Smooth muscle cell (in vitro differentiated cells): ENCODE data around the gene YWHAG. TPM values are rescaled to one million over a fixed set of nuclear protein-coding genes. Genes with fewer than 3 reads are reported as not detected.
A peak's percentile ranks its signal among the peaks of the same experiment; 100 is the strongest.

Experiments
- DNase-seq: peaks from one replicate; lab custom pipeline; 2025; ENCODE audit not compliant: unreplicated experiment; lab: John Stamatoyannopoulos, UW
- H2AFZ ChIP-seq: fragments of 200-600 bp; sonication (generic); 2 replicates; pipeline ENCODE4 v1.6.0; 2016; ENCODE audit warnings: antibody characterized with exemption, low read depth, mild to moderate bottlenecking
- H3F3A ChIP-seq: fragments of 200-600 bp; sonication (generic); 2 replicates; pipeline ENCODE4 v1.6.0; 2017; ENCODE audit warnings: antibody characterized with exemption, low read depth
- H3K27ac ChIP-seq: fragments of 200-600 bp; sonication (generic); 2 replicates; pipeline ENCODE4 v1.5.1; 2016; ENCODE audit warnings: low read depth, mild to moderate bottlenecking
- H3K27me3 ChIP-seq: fragments of 200-600 bp; sonication (generic); 2 replicates; pipeline ENCODE4 v1.6.1; 2016; ENCODE audit warnings: low read depth, mild to moderate bottlenecking
- H3K36me3 ChIP-seq: fragments of 200-600 bp; sonication (generic); 2 replicates; pipeline ENCODE4 v1.5.1; 2016; ENCODE audit warnings: low read depth
- H3K4me1 ChIP-seq: fragments of 200-600 bp; sonication (generic); 2 replicates; pipeline ENCODE4 v1.5.1; 2016; ENCODE audit warnings: low read depth
- H3K4me2 ChIP-seq: fragments of 200-600 bp; sonication (generic); 2 replicates; pipeline ENCODE4 v1.6.0; 2016; ENCODE audit warnings: mild to moderate bottlenecking
- H3K4me3 ChIP-seq: fragments of 200-600 bp; sonication (generic); 2 replicates; pipeline ENCODE4 v1.5.1; 2016; ENCODE audit warnings: mild to moderate bottlenecking
- H3K79me2 ChIP-seq: fragments of 200-600 bp; sonication (generic); 2 replicates; pipeline ENCODE4 v1.6.0; 2016; ENCODE audit warnings: low read depth, mild to moderate bottlenecking
- H3K9ac ChIP-seq: fragments of 200-600 bp; sonication (generic); 2 replicates; pipeline ENCODE4 v1.6.0; 2016; ENCODE audit warnings: low read depth
- H3K9me3 ChIP-seq: fragments of 200-600 bp; sonication (generic); replicated peaks from 2 replicates; pipeline ENCODE4 v1.5.1; 2016; ENCODE audit warnings: low read depth
- H4K20me1 ChIP-seq: fragments of 200-600 bp; sonication (generic); 2 replicates; pipeline ENCODE4 v1.6.0; 2016; ENCODE audit warnings: low read depth
- CTCF ChIP-seq: fragments of 200-600 bp; sonication (generic); IDR thresholded peaks from 2 replicates; pipeline ENCODE4 v1.5.1; 2017; ENCODE audit warnings: borderline replicate concordance, mild to moderate bottlenecking, antibody characterized with exemption; ENCODE audit not compliant: insufficient read depth, poor library complexity, severe bottlenecking
- WGBS: methylation state at CpG from one replicate; pipeline ENCODE4 v1.1.7; 2016; ENCODE audit warnings: low lambda C conversion rate; 5-methylcytosine and 5-hydroxymethylcytosine counted together
- polyA plus RNA-seq: library from polyadenylated mRNA; unstranded; fragments of >200 nt; fragmentation: Nextera tagmentation; extraction: Ambion mirVana; gene quantifications from 2 replicates; pipeline ENCODE4 v1.2.1, GENCODE V29; 2016
- total RNA-seq: library from RNA; depleted of rRNA; stranded (reverse); fragments of >200 nt; gene quantifications from 2 replicates; pipeline ENCODE4 v1.2.3, GENCODE V29; 2014

YWHAG gene
- total and polyA plus RNA-seq, 2 experiments from 2014 or later = 17.6 to 132 TPM

DNA sequence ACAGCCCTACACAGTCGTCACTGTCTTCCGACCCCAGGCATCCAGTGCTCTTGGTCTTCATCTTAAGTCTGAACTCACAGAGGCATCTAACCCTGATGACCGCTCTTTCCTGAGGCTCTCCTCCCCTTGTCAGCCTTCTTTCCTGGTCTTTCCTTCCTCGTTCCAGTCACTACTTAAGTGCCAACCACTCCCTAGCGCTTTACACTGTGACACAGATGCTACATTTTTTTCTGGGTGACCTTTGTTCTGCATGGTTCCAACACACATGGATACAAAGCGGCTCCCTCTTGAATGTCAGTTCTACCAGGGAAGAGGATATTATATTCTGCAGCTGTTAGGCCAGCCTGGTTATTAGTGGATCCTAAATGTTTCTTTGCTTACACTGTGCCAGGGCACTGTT is 12.7 kb downstream of the YWHAG start:
- no peak for TF ChIP-seq CTCF
- Histone ChIP-seq H4K20me1 (peaks cover 99% of the 10 kb centered on the region), H2AFZ (no peak overlapping the region), H3K27me3 (no peaks in the 10 kb centered on the region), H3K4me1 (no peaks in the 10 kb centered on the region), H3K79me2 (peaks cover 99% of the 10 kb centered on the region), H3K36me3 (peaks cover 6% of the 10 kb centered on the region), H3K9ac (no peak overlapping the region), H3K4me3 (no peak overlapping the region), H3K27ac (no peak overlapping the region), H3F3A (peaks cover 11% of the 10 kb centered on the region), H3K4me2 (no peak overlapping the region), H3K9me3 (no peaks in the 10 kb centered on the region)
- 95% methylated on average over 6 of the region's 6 CpGs for WGBS
- no peak for DNase-seq

GRCh38 chr7:76343931-76344321 is 14.9 kb downstream of the YWHAG start:
- Histone ChIP-seq H2AFZ (no peak overlapping the region), H3K27me3 (no peaks in the 10 kb centered on the region), H3K9ac (no peak overlapping the region), H3K4me1 (no peaks in the 10 kb centered on the region), H4K20me1 (peaks cover 99% of the 10 kb centered on the region), H3K36me3 (peaks cover 6% of the 10 kb centered on the region), H3K4me3 (no peak overlapping the region), H3K79me2 (peaks cover 99% of the 10 kb centered on the region), H3K4me2 (no peak overlapping the region), H3F3A (peaks cover 6% of the 10 kb centered on the region), H3K9me3 (no peaks in the 10 kb centered on the region), H3K27ac (peak overlapping the region; percentile 15)
- 96% methylated on average over 6 of the region's 6 CpGs for WGBS
- no peak for DNase-seq
- no peak for TF ChIP-seq CTCF

DNA sequence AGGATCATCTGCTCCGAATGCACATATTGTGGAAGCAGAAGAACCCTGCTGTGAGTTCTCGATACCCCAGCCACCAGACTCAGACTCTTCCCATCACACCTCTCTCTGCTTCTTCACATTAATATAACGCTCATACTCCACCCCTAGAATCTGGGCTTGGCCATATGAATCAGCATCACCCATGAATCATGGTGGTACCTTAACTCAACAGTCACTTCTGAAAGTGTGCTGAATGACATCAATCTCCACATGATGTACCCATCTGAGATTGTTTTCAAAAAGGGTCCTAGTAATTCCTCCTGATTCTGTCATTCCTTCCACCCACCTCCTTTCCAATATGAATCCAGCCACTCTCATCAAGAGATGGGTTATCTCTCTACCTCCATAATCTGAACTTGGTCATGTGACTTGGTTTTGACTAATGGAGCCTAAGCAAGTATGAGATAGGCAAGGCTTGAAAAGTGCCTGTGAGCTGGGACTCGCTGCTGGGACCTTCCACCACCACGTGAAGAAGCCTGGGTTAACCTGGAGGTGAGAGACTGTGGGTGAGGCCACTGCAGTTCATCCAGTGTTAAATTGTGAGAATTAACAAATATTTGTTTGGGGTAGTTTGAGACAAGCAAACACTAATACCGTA is 15.4 kb downstream of the YWHAG start:
- H3K36me3 ChIP-seq = peaks cover 6% of the 10 kb centered on the region
- no peaks in the 10 kb centered on the region for H3K4me1 ChIP-seq
- H3K4me2 ChIP-seq = no peak overlapping the region
- peaks cover 99% of the 10 kb centered on the region for H3K79me2 ChIP-seq
- no peak for DNase-seq
- H3K27me3 ChIP-seq = no peaks in the 10 kb centered on the region
- H3K4me3 ChIP-seq = no peak overlapping the region
- peak overlapping the region; percentile 15 for H3K27ac ChIP-seq
- no peaks in the 10 kb centered on the region for H3K9me3 ChIP-seq
- no peak for TF ChIP-seq CTCF
- 96% methylated on average over 6 of the region's 6 CpGs for WGBS
- no peak overlapping the region for H2AFZ ChIP-seq
- no peak overlapping the region for H3K9ac ChIP-seq
- peaks cover 6% of the 10 kb centered on the region for H3F3A ChIP-seq
- H4K20me1 ChIP-seq = peaks cover 99% of the 10 kb centered on the region

DNA sequence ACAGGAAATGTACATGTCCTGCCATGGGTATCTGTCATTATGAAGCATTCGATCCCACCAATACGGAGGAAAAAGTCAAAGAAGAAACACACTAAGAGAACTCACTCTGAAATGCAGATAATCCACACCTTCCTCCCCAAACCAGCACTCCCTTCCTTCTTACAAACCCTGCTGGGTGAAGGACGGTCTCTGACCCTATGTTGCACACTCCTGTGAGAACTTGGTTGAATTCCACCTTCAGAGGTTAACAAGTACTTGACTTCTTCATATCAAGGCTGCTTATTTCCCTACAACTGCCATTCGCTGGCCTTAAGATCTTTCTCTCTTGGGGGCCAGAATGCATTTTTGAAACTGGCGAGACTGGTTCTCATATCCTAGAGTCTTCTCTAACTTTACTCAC is 16.6 kb downstream of the YWHAG start:
- Histone ChIP-seq H3K4me1 (no peaks in the 10 kb centered on the region), H2AFZ (no peak overlapping the region), H3K27ac (no peak overlapping the region), H3K9ac (no peak overlapping the region), H3K27me3 (no peaks in the 10 kb centered on the region), H3F3A (peaks cover 6% of the 10 kb centered on the region), H3K4me3 (no peak overlapping the region), H3K9me3 (no peaks in the 10 kb centered on the region), H3K79me2 (peaks cover 99% of the 10 kb centered on the region), H3K4me2 (no peak overlapping the region), H4K20me1 (peaks cover 99% of the 10 kb centered on the region), H3K36me3 (peaks cover 6% of the 10 kb centered on the region)
- DNase-seq = no peak
- WGBS = 89% methylated on average over 5 of the region's 5 CpGs
- TF ChIP-seq CTCF = no peak
